ENCODE results near the gene MTX2.

Gene MTX2

DNA sequence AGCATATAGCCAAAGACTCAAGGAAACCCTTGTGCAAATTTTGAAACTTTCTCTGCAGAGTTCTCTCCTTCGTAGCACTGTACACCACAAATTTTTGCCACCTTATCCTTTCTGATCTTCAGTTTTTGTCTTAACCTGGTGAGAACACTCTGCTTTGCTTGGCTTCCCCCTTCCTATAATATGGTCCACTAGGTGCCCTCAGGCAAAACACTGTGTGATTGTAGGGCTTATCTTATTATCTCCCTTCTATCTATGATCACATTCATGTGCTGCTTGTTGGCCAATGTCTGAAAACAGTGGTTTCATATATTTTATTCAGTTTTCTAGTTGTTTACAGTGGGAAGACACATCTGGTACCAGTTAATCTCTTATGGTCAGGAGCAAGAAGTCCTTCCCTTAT lies 111.1 kb downstream of the MTX2 start:
- FAIRE-seq: no peak

DNA sequence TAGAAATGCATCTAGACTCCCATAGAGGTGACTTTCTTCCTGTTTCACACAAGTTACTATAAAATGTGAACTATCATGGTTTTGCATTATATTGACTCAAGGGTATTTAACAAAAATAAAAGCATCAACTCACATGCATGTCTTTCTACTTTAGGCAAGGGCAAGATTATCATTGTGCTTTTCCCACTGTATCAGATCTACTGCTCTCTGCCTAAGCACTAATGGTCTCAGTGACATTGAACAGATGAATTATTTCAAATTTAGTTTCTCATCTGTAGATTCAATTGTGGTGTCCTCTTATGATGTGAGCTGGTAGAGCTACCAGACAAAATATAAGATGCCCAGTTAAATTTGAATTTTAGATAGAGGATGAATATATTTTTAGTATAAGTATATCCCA lies 113.9 kb downstream of the MTX2 start:
- FAIRE-seq: no peak

DNA sequence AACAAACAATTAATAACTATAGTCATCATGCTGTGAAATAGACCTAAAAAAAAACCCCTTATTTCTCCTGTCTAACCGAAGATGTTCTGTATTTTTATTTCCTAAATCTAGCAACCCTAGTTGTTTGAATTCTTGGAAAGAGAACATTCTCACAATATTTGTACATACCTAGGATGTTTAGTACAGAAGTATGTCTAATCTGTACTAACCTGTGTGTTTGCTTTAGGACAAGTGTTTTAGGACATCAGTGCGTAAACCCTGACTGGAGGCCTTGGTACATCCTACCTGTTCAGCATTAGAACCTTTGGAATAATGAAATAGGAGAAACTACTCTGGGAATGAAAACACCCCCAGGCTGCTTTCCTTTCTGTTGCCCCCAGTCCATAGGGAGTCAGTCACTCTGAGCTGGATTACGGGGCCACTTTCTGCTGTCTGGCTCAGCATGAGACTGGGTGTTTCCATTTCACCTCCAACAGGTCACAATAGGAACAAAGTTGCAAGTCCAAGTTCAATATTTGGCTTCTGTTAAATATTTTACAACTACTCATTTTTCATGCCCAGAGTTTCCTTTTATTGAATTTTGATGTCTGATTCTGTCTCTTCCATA lies 114.7 kb downstream of the MTX2 start:
- no peak for FAIRE-seq

DNA sequence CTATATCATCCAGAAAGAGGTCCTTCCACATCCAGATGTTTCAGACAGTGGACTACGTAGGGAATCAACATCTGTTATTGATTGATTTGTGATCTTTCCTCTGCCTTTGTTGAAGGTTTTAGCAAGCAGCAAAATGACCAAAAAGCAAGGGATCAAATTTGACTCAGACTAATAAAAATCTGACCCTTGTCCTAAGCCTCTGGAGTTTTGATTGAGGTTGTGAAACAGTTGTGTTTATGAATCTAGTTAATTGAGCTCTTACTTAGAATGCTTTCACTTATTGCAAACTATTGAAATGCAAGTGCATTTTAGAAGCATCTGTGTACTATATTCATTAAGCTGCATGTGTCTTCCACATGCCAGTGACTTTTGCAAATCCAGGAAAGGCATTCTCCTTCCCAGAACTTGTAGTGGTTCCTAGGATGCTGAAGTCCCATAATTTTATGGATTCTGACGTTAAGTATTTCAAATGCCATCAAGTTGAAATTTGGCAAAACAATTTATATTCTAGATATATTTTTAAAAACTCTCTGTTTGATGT lies 116.0 kb downstream of the MTX2 start:
- no peak for FAIRE-seq

DNA sequence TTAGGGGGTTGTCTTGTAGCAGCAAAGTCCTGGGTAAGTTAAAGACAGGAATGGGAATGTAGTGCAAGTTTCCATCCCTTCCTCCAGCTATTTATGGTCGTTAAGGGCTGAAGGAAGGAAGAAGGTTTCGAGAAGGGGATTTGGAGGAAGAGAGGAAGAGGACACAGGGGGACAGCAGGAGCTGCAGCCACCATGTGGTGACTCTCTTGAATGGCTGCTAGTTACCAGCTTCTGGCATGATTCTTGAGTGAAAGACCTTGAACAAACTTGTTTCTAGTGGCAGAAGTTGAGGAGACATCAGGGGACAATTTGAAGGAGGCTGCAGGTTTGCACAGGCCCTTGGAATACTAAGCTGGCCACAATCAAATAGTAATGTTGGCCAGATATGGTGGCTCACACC lies 116.6 kb downstream of the MTX2 start:
- no peak for FAIRE-seq

Measured in islet of Langerhans (tissue), 1 donor.